K562 (cell line): ENCODE results near the gene MEIS1. TPM values are rescaled to one million over a fixed set of nuclear protein-coding genes. Genes with fewer than 3 reads are reported as not detected.

ENCODE experiments used
- ARID1B ChIP-seq: fragments of 450-650 bp; IDR thresholded peaks from 2 replicates; pipeline ENCODE4 v1.6.1; 2016; ENCODE audit warnings: antibody characterized with exemption, mild to moderate bottlenecking, inconsistent platforms
- ARID3A ChIP-seq: IDR thresholded peaks from 2 replicates; pipeline ENCODE4 v1.6.1; 2012; ENCODE audit warnings: low read depth, low read length, improper control_type of control experiment, borderline replicate concordance
- CXXC5 ChIP-seq: fragments of 250-450 bp; sonication (Bioruptor Pico); IDR thresholded peaks from 2 replicates; pipeline ENCODE4 v1.8.0; 2022; ENCODE audit warnings: inconsistent platforms, mild to moderate bottlenecking, moderate library complexity
- DPF2 ChIP-seq: fragments of 450-650 bp; IDR thresholded peaks from 2 replicates; pipeline ENCODE4 v1.6.1; 2016
- EP300 ChIP-seq: IDR thresholded peaks from 2 replicates; pipeline ENCODE4 v1.6.1; 2012; ENCODE audit warnings: low read length, improper control_type of control experiment
- GABPA ChIP-seq: fragments of 200-800 bp; sonication (Bioruptor generic); conservative IDR thresholded peaks from 2 replicates; pipeline ENCODE4 v1.6.1; 2016; ENCODE audit warnings: low read depth, missing genetic modification characterization, missing compliant biosample characterization
- NRF1 ChIP-seq, 2 experiments: fragments of 450-650 bp; IDR thresholded peaks in 1 of 2; conservative IDR thresholded peaks in 1 of 2; 2 replicates each; pipeline ENCODE4 v1.6.1; 2014; ENCODE audit warnings: mild to moderate bottlenecking in 2 of 2
- SOX6 ChIP-seq: fragments of 450-650 bp; IDR thresholded peaks from 2 replicates; pipeline ENCODE4 v1.6.1; 2014; ENCODE audit warnings: mild to moderate bottlenecking
- ZBTB40 ChIP-seq, 2 experiments: fragments of 450-650 bp in 1 of 2; sonication (generic) in 1 of 2; formaldehyde crosslinking in 1 of 2; IDR thresholded peaks; 2 replicates each; pipeline versions ENCODE4 v1.7.1 to v1.9.0; 2016 to 2022; ENCODE audit warnings: inconsistent platforms in 1 of 2, mild to moderate bottlenecking in 1 of 2, missing genetic modification reagents in 1 of 2
- ZNF12 ChIP-seq: sonication (generic); formaldehyde crosslinking; IDR thresholded peaks from 2 replicates; pipeline ENCODE4 v1.4.0; 2020; ENCODE audit warnings: mild to moderate bottlenecking, missing genetic modification reagents
- ZNF592 ChIP-seq: fragments of 450-650 bp; IDR thresholded peaks from 2 replicates; pipeline ENCODE4 v1.6.1; 2017; ENCODE audit warnings: antibody characterized with exemption, mild to moderate bottlenecking
- ZNF644 ChIP-seq: fragments of 200-800 bp; sonication (Bioruptor generic); IDR thresholded peaks from 2 replicates; pipeline ENCODE4 v1.6.1; 2016; ENCODE audit warnings: low read depth, missing genetic modification characterization, missing compliant biosample characterization
- polyA plus RNA-seq, 8 experiments: library from polyadenylated mRNA; depleted of rRNA in 4 of 8; stranded (reverse) in 5 of 8; unstranded in 3 of 8; fragments of >200 nt; fragmentation: Nextera tagmentation in 2 of 8; fragmentation: Illumina TruSeq in 1 of 8; extraction: Ambion mirVana in 2 of 8; extraction: Trizol in 1 of 8; gene quantifications; 2 replicates each; pipeline versions ENCODE4 v1.2.1 to v1.2.3, GENCODE V29; 2011 to 2014; ENCODE audit warnings: inconsistent platforms in 1 of 8, missing spikeins in 1 of 8
- total RNA-seq, 7 experiments: library from RNA; depleted of rRNA in 6 of 7; stranded (reverse); fragments of >200 nt in 6 of 7; fragmentation: Illumina TruSeq in 2 of 7; extraction: Trizol in 2 of 7; gene quantifications; 2 replicates each; pipeline versions ENCODE4 v1.2.1 to v1.2.3, GENCODE V29; 2011 to 2021; ENCODE audit warnings: low replicate concordance in 1 of 7

The MEIS1 gene
- total and polyA plus RNA-seq, 9 of the 15 experiments (the other 6 are each of a cell fraction or from before 2014, with no cell fraction given), result 2.3 to 9.0 (median 5.9) TPM

- peak; percentile 52; the same call in 1 of the 2 replicates for TF ChIP-seq ZBTB40 (IDR thresholded peaks at IDR 0.05)
- no peak for TF ChIP-seq ZBTB40 (CRISPR knock-in tag; IDR thresholded peaks at IDR 0.05)
- peak; percentile 30; the same call in 1 of the 2 replicates for TF ChIP-seq CXXC5 (CRISPR knock-in tag)
- peak; percentile 45; the same call in 1 of the 2 replicates for TF ChIP-seq ZNF592
- TF ChIP-seq EP300, result peak; percentile 40; the same call in 1 of the 2 replicates
- TF ChIP-seq ZNF644, result 0 out of 2 replicates have a peak, but pooled peaks have one; percentile 26
- no peak for TF ChIP-seq ZNF12
- peak; percentile 42; the same call in 1 of the 2 replicates for TF ChIP-seq DPF2
- TF ChIP-seq SOX6, result peak; percentile 62; the same call in 1 of the 2 replicates
- TF ChIP-seq GABPA (tag), result peak; percentile 40; the same call in 1 of the 2 replicates
- TF ChIP-seq NRF1 (conservative IDR thresholded peaks at IDR 0.05 in 1 of 2, IDR thresholded peaks at IDR 0.05 in 1 of 2), result peak in 1 of 2 experiments; percentile 37; a peak in 2 of 4 replicates
- peak; percentile 60 for TF ChIP-seq ARID1B
- peak; percentile 36; the same call in 1 of the 2 replicates for TF ChIP-seq ARID3A
These were observed 55.7 kb downstream of the MEIS1 start (continued) for GRCh38 chr2:66490588-66491001.
